BLaER1 (cell line): ENCODE data around the gene ZNHIT3.
"Not testable (repeated sequence)": the region's sequence is repeated elsewhere in the genome, so short reads cannot be mapped to it uniquely, and the experiment has no call there.

Source experiments
- H3K27ac ChIP-seq: shearing (Covaris generic); formaldehyde crosslinking; 2 replicates; pipeline ENCODE4 v1.8.1; 2022
- H3K27me3 ChIP-seq: shearing (Covaris generic); formaldehyde crosslinking; 2 replicates; pipeline ENCODE4 v1.8.1; 2022
- H3K36me3 ChIP-seq: shearing (Covaris generic); formaldehyde crosslinking; 2 replicates; pipeline ENCODE4 v1.8.1; 2022
- H3K4me1 ChIP-seq: shearing (Covaris generic); formaldehyde crosslinking; 2 replicates; pipeline ENCODE4 v1.8.1; 2022
- H3K4me2 ChIP-seq: shearing (Covaris generic); formaldehyde crosslinking; 2 replicates; pipeline ENCODE4 v1.8.1; 2022
- H3K4me3 ChIP-seq: shearing (Covaris generic); formaldehyde crosslinking; 2 replicates; pipeline ENCODE4 v1.8.1; 2022
- H3K9ac ChIP-seq: shearing (Covaris generic); formaldehyde crosslinking; 2 replicates; pipeline ENCODE4 v1.8.1; 2022
- H3K9me3 ChIP-seq: shearing (Covaris generic); formaldehyde crosslinking; 2 replicates; pipeline ENCODE4 v1.8.1; 2022
- H4K20me1 ChIP-seq: shearing (Covaris generic); formaldehyde crosslinking; 2 replicates; pipeline ENCODE4 v1.8.1; 2022
- Cebpa-rat ChIP-seq: shearing (Covaris generic); IDR thresholded peaks from 2 replicates; pipeline ENCODE4 v1.8.1; 2022

ZNHIT3 gene

DNA sequence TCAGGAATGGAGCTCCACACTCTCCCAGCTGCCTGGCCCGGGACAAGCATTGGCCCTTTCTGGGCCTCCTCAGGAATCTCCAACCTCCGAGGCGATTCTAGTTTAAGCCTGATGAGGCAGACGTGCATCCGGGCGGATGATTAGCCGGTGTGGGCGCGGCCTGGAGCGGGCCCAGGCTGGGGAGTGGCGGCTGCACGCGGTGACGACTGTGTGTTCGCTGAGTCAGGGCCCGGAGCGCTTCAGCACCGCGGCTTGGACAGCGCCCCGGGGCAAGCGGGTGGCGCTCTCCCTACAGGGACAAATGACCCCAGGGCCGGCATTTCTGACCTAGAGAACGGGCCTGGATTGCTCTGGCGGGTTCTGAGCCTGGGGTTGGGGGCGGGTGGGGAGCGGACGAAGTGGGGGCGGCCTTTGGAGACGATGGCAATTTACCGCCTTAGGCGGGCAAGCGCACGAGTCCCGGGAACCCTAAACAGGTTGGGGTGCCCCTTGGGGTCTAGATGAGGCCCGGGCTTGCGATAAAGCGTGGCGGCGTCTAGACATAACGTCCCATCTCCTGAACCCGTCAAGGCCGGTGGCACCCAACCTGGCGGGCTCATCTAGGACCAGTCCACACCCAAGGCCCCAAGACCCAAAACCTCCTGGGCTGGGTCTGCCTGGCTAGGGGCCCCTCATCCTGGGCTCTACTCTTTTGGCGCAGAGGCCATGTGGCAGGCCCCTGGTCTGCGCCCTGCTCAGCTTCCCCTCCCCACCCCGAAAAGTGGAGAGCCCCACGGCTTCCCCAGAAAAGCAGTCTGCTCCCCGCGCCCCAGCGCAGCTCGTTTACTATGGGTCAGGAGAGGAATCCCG lies 22.3 kb upstream of the ZNHIT3 start:
- H3K9ac ChIP-seq, result no peak overlapping the region
- no peak for TF ChIP-seq Cebpa-rat
- no peak overlapping the region for H3K4me3 ChIP-seq
- H3K4me1 ChIP-seq, result peaks cover 33% of the 10 kb centered on the region
- no peaks in the 10 kb centered on the region for H4K20me1 ChIP-seq
- no peaks in the 10 kb centered on the region; the same call in 1 of the 2 replicates for H3K27me3 ChIP-seq
- no peaks in the 10 kb centered on the region for H3K9me3 ChIP-seq
- H3K27ac ChIP-seq, result no peak overlapping the region
- no peaks in the 10 kb centered on the region for H3K36me3 ChIP-seq
- peak overlapping the region; percentile 40; the same call in 1 of the 2 replicates for H3K4me2 ChIP-seq

DNA sequence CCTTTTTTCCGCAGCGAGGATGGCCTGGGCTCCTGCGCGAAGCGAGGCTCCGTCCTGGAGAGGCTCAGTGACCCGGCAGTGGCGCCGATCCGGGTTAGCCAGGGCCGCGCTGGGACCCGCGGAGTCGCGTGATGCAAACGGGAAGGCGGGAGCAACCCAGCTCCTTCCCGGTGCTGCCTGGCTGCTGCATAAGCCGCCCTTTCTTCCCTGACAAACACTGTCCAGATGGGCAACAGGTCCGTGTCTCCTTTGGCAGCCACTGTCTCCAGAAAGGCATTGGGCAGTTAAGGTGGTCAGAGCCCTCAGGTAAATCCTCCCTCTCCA lies 21.8 kb upstream of the ZNHIT3 start:
- Histone ChIP-seq H3K27ac (no peak overlapping the region), H3K36me3 (no peaks in the 10 kb centered on the region), H3K27me3 (no peaks in the 10 kb centered on the region; the same call in 1 of the 2 replicates), H3K9ac (no peak overlapping the region), H3K4me2 (no peak overlapping the region), H4K20me1 (no peaks in the 10 kb centered on the region), H3K4me1 (peaks cover 37% of the 10 kb centered on the region), H3K9me3 (no peaks in the 10 kb centered on the region), H3K4me3 (no peak overlapping the region)
- TF ChIP-seq Cebpa-rat, result no peak

DNA sequence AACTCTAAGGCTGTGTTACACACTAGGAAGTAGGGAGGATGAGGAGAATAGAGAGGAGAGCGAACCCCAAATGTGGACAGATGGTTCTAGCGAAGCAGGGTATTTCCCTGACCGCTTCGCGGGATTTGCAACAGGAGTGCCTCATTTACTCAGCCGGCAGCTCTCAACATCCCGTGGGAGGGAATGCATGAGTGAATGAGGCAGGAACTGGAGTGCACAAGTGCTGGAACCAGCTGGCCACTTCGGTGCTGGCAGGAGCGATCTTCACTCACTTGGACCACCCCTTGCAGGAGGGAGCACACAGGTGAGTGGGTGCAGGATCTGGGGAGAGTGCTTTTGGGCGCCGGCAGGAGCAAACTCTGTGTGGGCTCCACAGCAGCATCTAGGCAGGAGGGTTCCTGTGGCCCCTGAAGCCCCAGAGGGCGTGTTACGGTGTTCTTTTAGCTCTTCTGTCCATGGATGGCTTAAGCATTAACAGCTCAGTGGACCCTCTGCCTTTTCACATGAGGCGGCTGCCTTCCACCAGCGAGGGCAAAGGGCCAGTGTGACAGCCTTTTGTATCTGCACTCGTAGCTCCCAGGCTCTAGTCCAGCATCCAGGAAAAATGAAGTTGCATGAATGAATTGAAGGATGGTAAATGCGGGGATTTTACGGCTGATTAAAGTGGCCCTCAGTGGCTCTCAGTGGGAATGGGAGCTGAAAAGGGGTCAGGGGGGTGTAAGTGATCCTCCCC lies 17.4 kb upstream of the ZNHIT3 start:
- Histone ChIP-seq H4K20me1 (no peaks in the 10 kb centered on the region), H3K27me3 (no peaks in the 10 kb centered on the region; the same call in 1 of the 2 replicates), H3K36me3 (no peaks in the 10 kb centered on the region), H3K9me3 (no peaks in the 10 kb centered on the region), H3K4me1 (peaks cover 34% of the 10 kb centered on the region), H3K4me3 (no peak overlapping the region), H3K4me2 (peak overlapping the region; percentile 55), H3K27ac (no peak overlapping the region), H3K9ac (no peak overlapping the region)
- TF ChIP-seq Cebpa-rat, result no peak

DNA sequence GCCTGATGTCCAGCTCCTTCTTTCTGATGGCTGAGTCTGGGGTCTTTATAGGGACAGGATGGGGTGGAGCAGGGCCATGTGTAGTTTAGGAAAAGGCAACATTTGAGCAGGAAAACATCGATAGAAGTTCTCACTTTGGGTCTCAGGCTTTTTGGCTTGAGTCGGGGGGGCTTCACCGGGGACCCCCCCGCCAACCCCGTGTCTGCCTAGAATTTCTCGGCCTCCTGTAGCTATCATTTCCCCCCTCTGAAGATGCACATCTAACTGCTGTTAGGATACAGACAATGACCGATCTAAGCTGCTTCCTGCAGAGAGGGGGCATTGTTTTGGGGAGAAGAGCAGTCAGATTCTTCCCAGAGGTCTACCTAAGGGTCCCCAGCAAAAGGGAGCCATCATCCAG lies 16.7 kb upstream of the ZNHIT3 start:
- Histone ChIP-seq H3K27ac (no peak overlapping the region), H3K36me3 (no peaks in the 10 kb centered on the region), H3K9ac (no peak overlapping the region), H3K4me3 (no peak overlapping the region), H3K27me3 (no peaks in the 10 kb centered on the region; the same call in 1 of the 2 replicates), H3K4me1 (peaks cover 34% of the 10 kb centered on the region), H3K4me2 (peak overlapping the region; percentile 55), H3K9me3 (no peaks in the 10 kb centered on the region), H4K20me1 (no peaks in the 10 kb centered on the region)
- TF ChIP-seq Cebpa-rat, result no peak

DNA sequence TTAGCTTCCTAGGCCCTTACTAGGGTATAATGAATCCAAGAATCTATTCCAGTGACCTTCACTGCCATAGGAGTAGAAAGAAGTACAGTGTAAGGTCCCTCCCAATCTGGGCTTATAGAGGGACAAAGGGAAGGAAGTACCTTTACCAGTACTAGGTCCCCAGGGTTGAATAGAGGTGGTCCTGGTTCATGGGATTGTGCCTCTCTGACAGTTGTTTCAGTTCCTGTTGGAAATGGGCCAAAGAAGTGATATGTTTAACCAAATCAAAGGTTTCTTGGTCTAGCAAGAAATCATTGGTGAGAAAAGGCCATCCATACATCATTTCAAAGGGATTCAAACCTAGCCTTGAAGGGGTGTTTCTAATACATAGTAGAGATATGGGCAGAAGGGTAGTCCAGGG lies 16.0 kb upstream of the ZNHIT3 start:
- H4K20me1 ChIP-seq, result no peaks in the 10 kb centered on the region
- H3K4me3 ChIP-seq, result no peak overlapping the region
- no peaks in the 10 kb centered on the region for H3K9me3 ChIP-seq
- H3K4me2 ChIP-seq, result peak overlapping the region; percentile 55
- H3K27me3 ChIP-seq, result no peaks in the 10 kb centered on the region; the same call in 1 of the 2 replicates
- H3K9ac ChIP-seq, result no peak overlapping the region
- H3K4me1 ChIP-seq, result peaks cover 34% of the 10 kb centered on the region
- TF ChIP-seq Cebpa-rat, result no peak
- no peaks in the 10 kb centered on the region for H3K36me3 ChIP-seq
- H3K27ac ChIP-seq, result no peak overlapping the region

DNA sequence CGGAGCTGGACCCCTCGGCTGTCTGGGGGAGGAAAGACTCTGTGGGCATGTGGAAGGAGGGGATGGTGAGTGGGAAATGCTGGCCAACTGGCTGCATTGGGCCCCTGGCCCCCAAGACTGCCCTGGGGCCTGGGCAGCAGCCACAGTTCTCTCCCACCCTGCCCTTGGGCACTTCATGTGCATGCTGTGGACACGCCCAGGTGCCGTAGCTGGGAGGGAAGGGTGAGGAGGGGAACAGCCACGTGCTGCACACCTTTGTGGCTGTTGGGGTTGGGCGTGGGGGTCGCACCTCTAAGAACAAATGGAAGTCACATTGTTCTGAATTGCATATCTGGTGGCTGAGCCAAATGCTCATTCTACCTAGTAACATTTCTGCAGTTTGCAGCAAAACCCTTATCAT lies 11.9 kb upstream of the ZNHIT3 start:
- no peak overlapping the region for H3K4me3 ChIP-seq
- H3K9ac ChIP-seq, result no peak overlapping the region
- H3K4me2 ChIP-seq, result no peak overlapping the region
- no peaks in the 10 kb centered on the region for H3K36me3 ChIP-seq
- no peaks in the 10 kb centered on the region for H3K27me3 ChIP-seq
- H4K20me1 ChIP-seq, result no peaks in the 10 kb centered on the region
- H3K9me3 ChIP-seq, result 0 out of 2 replicates have a peak, but pooled peaks cover 8% of the 10 kb centered on the region
- no peak overlapping the region for H3K27ac ChIP-seq
- H3K4me1 ChIP-seq, result peaks cover 21% of the 10 kb centered on the region
- no peak for TF ChIP-seq Cebpa-rat

DNA sequence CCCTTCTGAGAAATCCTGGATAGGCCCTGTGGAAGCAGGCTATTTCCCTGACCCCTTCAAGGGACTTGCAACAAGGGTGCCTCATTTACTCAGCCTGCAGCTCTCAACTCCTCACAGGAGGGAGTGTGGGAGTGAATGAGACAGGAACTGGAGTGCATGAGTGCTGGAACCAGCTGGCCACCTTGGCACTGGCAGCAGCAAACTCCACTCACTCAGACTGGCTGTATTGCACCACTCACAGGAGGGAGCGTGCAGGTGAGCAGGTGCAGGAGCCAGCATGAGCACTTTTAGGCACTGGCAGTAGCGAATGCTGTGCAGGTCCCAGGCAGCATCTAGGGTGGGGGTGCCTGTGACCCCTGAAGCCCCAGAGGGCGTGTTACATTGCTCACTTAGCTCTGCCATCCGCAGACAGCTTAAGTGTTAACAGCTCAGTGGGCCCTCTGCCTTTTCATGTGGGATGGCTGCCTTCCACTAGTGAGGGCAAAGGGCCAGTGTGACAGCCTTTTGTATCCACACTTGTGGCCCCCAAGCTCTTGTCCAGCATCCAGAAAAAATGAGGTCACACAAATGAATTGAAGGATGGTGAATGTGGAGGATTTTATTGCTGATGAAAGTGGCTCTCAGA lies 11.0 kb upstream of the ZNHIT3 start:
- Histone ChIP-seq H3K4me3 (no peak overlapping the region), H3K9me3 (0 out of 2 replicates have a peak, but pooled peaks cover 8% of the 10 kb centered on the region), H3K27ac (no peak overlapping the region), H4K20me1 (no peaks in the 10 kb centered on the region), H3K4me2 (no peak overlapping the region), H3K9ac (no peak overlapping the region), H3K4me1 (peaks cover 13% of the 10 kb centered on the region), H3K27me3 (no peaks in the 10 kb centered on the region), H3K36me3 (no peaks in the 10 kb centered on the region)
- no peak for TF ChIP-seq Cebpa-rat

DNA sequence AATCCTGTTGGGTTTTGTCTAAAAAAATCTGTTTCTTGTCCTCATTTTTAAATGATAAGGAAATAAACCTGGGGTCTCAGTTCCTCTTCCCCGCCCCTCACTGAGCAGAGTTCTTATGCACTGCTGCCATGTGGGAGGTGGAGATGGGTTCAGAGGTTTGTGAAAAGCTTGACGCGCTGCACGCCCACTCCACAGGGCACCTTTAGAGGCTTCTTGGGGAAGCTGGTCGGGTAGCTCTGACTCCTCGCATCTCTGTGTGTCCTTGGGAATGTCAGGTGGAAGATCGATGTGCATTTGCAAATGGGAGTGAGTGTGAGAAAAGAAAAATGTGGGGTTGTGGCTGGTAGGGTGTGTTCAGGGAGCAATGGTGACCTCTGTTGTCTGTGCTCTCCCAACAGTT lies 4.7 kb upstream of the ZNHIT3 start:
- TF ChIP-seq Cebpa-rat, result no peak
- H3K36me3 ChIP-seq, result no peaks in the 10 kb centered on the region
- no peak overlapping the region for H3K4me2 ChIP-seq
- H3K9me3 ChIP-seq, result no peaks in the 10 kb centered on the region
- H3K9ac ChIP-seq, result no peak overlapping the region
- H3K27ac ChIP-seq, result no peak overlapping the region
- no peak overlapping the region for H3K4me3 ChIP-seq
- no peaks in the 10 kb centered on the region for H3K27me3 ChIP-seq
- peaks cover 1% of the 10 kb centered on the region; the same call in 1 of the 2 replicates for H4K20me1 ChIP-seq
- H3K4me1 ChIP-seq, result peaks cover 21% of the 10 kb centered on the region

DNA sequence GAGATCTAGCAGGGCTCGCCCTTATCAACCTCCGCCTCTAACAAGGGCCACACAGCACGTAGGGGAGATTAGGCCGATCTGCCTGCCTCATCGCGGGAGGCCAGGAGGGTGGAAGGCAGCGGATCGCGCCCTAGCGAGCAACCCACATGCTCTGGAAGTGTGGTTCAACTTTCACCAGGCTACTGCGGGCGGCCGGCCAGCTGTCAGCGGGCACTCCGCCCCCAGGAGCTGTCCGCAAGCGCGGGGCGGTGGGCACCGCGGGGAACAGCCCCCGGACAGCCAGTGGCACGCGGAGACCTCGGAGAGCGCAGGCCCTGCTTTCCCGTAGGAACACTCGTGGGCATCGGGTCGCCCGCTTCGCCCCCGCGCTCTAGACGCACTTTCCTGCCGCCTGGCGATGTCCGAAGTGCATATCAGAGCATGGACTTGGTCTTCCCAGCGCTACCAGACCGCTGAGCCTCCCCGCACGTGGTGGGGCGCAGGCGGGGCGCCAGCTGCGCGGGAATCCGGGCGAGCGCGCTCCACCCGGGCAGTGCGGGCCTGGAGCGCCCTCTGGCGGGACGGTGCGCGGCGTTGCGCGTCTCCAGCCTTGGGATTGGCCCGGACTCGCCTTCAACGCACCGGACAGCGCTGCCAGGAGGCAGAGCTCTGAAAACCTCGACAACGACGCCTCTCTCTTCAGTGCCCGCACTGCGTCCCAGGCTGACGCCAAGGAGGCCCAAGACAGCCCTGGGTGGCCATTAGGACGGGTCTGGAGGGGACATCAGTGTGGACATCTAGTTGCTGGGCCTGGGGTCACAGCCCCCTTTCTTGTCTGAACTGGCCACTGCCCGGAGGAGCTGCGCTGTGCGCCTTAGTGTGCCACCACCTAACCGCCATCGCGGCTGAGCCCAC lies 3.6 kb upstream of the ZNHIT3 start:
- TF ChIP-seq Cebpa-rat, result no peak
- H3K27ac ChIP-seq, result no peak overlapping the region
- no peaks in the 10 kb centered on the region for H3K27me3 ChIP-seq
- no peaks in the 10 kb centered on the region for H3K9me3 ChIP-seq
- peak overlapping the region; percentile 45 for H3K4me2 ChIP-seq
- no peak overlapping the region for H3K4me3 ChIP-seq
- H3K4me1 ChIP-seq, result peaks cover 29% of the 10 kb centered on the region
- H4K20me1 ChIP-seq, result peaks cover 11% of the 10 kb centered on the region
- no peaks in the 10 kb centered on the region for H3K36me3 ChIP-seq
- no peak overlapping the region for H3K9ac ChIP-seq

DNA sequence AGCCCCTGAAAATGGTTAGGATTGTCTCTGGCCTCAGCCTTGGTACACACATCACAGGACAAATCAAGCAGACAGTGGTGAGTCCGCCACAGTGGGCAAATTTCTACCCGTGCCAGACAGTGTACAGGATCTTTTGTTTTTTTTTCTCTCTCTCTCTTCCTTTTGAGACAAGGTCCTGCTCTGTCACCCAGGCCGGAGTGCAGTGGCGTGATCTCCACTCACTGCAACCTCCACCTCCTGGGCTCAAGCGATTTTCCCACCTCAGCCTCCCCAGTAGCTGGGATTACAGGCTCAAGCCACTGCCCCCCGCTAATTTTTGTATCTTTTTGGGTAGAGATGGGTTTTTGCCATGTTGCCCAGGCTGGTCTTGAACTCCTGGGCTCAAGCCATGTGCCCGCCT lies 2.5 kb upstream of the ZNHIT3 start:
- H3K4me3 ChIP-seq, H3K36me3 ChIP-seq, H3K9ac ChIP-seq, H3K27me3 ChIP-seq, H3K4me2 ChIP-seq, H3K27ac ChIP-seq, H3K9me3 ChIP-seq: not testable (repeated sequence)
- H3K4me1 ChIP-seq, result peaks cover 34% of the 10 kb centered on the region
- H4K20me1 ChIP-seq, result peaks cover 19% of the 10 kb centered on the region
